ENCODE measurements around the gene MAPK10.
"Not testable (repeated sequence)": the region's sequence is repeated elsewhere in the genome, so short reads cannot be mapped to it uniquely, and the experiment has no call there.

Gene MAPK10

GRCh38 chr4:86100539-86101215 lies 259.2 kb downstream of the MAPK10 start:
- no peak for DNase-seq

- DNase-seq = no peak
Measured at GRCh38 chr4:86099348-86099747, 260.5 kb downstream of the MAPK10 start.

GRCh38 chr4:86098691-86099090 lies 261.2 kb downstream of the MAPK10 start:
- DNase-seq = no peak

- no peak for DNase-seq
Measured at GRCh38 chr4:86096373-86096772, 263.5 kb downstream of the MAPK10 start.

GRCh38 chr4:86092684-86093083 lies 267.2 kb downstream of the MAPK10 start:
- DNase-seq = no peak

- no peak for DNase-seq
Measured at GRCh38 chr4:86091201-86091600, 268.7 kb downstream of the MAPK10 start.

- no peak for DNase-seq
Measured at GRCh38 chr4:86089781-86090323, 270.0 kb downstream of the MAPK10 start.

GRCh38 chr4:86089053-86089452 lies 270.8 kb downstream of the MAPK10 start:
- no peak for DNase-seq

DNA sequence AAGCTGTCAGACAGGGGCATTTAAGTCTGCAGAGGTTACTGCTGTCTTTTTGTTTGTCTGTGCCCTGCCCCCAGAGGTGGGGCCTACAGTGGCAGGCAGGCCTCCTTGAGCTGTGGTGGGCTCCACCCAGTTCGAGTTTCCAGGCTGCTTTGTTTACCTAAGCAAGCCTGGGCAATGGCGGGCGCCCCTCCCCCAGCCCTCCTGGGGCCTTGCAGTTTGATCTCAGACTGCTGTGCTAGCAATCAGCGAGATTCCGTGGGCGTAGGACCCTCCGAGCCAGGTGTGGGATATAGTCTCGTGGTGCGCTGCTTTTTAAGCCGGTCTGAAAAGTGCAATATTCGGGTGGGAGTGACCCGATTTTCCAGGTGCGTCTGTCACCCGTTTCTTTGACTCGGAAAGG lies 284.1 kb downstream of the MAPK10 start:
- DNase-seq = not testable (repeated sequence)

GRCh38 chr4:86060341-86060740 lies 299.5 kb downstream of the MAPK10 start:
- DNase-seq = no peak

- DNase-seq = no peak
Measured at GRCh38 chr4:86058621-86059020, 301.2 kb downstream of the MAPK10 start.

GRCh38 chr4:86055898-86056297 lies 304.0 kb downstream of the MAPK10 start:
- no peak for DNase-seq

DNA sequence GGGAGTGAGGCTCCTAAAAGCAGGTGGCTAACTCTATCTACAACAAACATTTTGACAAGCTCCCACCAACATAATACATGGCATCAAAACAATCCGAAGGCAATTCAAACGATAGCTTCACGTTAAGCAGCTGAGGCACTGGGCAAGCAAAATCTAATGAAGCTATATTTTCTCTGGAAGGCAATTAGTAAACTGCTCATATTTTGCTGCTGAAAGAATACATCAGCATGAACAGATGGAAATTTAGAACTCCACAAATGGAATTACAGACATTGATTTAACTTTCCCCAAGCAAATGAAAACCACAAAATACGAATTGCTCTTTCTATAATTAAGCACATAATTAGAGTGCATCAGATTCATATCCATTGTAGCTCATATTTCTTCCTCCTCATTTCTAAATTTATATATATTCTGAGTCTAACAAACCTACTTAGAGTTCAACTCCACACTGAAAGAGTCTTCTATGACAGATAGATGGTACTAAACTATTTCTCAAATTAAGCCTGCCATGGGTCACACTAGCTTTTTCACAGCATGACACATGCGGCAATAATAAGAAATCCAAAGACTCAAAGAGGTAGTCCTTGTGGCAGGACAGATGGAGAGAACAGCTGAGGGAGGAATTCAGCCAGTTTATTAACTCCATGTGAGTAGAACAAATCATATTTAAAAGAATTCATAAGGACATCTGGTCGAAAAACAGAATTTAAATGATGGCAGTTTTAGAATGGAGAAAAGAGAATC lies 305.4 kb downstream of the MAPK10 start:
- no peak for DNase-seq

- no peak for DNase-seq
Measured at GRCh38 chr4:86050496-86050895, 309.4 kb downstream of the MAPK10 start.

DNA sequence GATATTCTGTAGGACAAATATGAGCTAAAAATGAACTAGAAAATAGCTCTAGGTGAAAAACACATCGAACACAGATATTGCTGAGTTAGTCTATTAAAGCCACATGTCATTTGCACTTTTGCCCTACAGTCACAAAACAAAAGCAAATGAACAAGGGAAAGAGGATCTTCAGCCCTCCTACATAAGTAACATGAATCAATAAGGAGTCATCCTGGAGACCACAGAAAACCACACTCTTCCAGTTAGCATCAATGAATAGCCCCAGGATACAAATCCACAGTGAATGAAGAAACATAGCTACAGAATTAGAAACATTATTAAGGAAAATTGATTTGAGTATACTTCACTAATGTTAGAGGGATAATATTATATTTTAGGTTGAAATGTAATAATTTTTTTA lies 311.4 kb downstream of the MAPK10 start:
- DNase-seq = no peak

GRCh38 chr4:86044593-86044985 lies 315.3 kb downstream of the MAPK10 start:
- no peak for DNase-seq

- no peak for DNase-seq
Measured at GRCh38 chr4:86043755-86044592, 315.9 kb downstream of the MAPK10 start.

DNA sequence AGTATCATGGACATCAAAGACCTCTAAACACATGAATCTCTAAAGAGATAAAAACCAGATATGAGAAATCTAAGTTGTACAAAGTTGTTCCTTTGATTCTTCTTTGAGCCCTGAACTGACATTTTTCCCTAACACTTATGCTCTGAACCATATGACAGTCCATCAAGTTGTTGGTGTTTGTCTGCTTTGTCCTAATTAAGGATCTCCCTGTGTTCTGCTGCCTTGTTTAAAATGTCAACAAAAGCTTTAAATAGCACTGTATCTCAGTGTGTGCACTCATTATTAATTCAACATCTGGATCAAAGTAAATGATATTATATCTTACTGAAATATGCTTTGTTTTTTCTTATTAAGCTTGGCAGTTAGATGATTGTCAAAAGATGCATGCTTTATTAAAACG lies 321.8 kb downstream of the MAPK10 start:
- no peak for DNase-seq

- no peak for DNase-seq
Measured at GRCh38 chr4:86036736-86037135, 323.1 kb downstream of the MAPK10 start.

- DNase-seq = no peak
Measured at GRCh38 chr4:86035688-86036087, 324.2 kb downstream of the MAPK10 start.

DNA sequence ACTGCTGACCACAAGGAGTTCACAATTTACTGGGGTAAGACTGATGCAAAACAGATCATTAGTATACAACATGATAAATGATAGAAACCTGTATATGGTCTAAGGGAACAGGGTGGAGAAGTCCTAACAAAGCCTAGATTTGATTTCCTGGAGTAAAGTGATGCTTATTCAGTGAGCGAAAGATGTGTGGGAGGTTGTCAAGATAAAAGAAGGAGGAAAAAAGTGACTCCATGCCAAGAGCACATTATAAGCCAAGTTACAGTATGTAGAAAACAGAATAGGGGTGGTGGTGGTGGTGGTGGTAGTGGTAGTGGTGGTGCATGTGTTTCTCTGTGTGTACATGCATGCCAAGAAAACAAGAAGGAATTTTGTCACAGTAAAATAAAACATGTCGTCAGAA lies 325.2 kb downstream of the MAPK10 start:
- no peak for DNase-seq

DNA sequence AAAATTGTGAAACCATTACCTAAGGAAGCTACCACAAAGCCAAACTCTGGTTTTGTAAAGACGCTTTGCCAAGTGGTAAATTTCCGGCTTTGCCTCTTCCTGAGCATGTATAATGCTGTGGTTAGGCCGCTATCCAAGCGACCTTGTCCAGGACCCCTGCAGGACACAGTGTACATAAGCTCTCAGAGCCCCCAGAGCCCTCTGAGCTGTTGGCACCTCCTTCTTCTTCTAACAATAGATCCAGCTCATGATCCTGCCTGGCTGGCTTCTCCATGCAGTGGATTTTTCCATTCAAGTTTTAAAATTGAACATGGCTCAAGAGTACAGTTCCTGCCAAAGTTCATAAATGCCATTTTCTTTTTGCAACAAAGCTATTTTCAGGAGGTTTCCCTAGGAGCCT lies 326.7 kb downstream of the MAPK10 start:
- DNase-seq = no peak

- DNase-seq = no peak
Measured at GRCh38 chr4:86032476-86033022, 327.3 kb downstream of the MAPK10 start.
